Hepatocyte (in vitro differentiated cells): ENCODE results near the gene LHFPL2.

ENCODE experiments used
- CTCF ChIP-seq: fragments of 200-600 bp; sonication (generic); IDR thresholded peaks from 2 replicates; pipeline ENCODE4 v1.5.1; 2016; ENCODE audit warnings: antibody characterized with exemption, mild to moderate bottlenecking; ENCODE audit not compliant: poor library complexity
- EZH2 ChIP-seq: fragments of 200-600 bp; sonication (generic); IDR thresholded peaks from 2 replicates; pipeline ENCODE4 v1.6.1; 2016; ENCODE audit warnings: antibody characterized with exemption, mild to moderate bottlenecking, borderline replicate concordance

GRCh38 chr5:78653681-78654366 is 5.3 kb upstream of the LHFPL2 start:
- TF ChIP-seq CTCF (no peak), EZH2 (no peak)
